ENCODE results near the gene PRKCB.

The PRKCB gene

GRCh38 chr16:23868136-23868535 is 32.4 kb downstream of the PRKCB start:
- Histone ChIP-seq H3K9me3 (ENCODE audit: insufficient read depth, low read length) (no peaks in the 10 kb centered on the region), H3K79me2 (ENCODE audit: low read length) (no peaks in the 10 kb centered on the region), H3K4me3 (ENCODE audit: low read length) (no peak overlapping the region), H3K27ac (ENCODE audit: low read length) (no peak overlapping the region), H2AFZ (ENCODE audit: low read depth, low read length) (no peak overlapping the region), H3K27me3 (ENCODE audit: low read depth, low read length) (peaks cover 44% of the 10 kb centered on the region), H3K36me3 (replicated peaks; ENCODE audit: low read depth, low read length) (no peaks in the 10 kb centered on the region), H3K4me2 (ENCODE audit: low read length) (no peak overlapping the region), H4K20me1 (ENCODE audit: insufficient read depth, low read length) (no peaks in the 10 kb centered on the region), H3K4me1 (ENCODE audit: low read length) (peaks cover 18% of the 10 kb centered on the region), H3K9ac (ENCODE audit: low read length) (no peak overlapping the region)
- TF ChIP-seq EZH2phosphoT487 (IDR thresholded peaks at IDR 0.05; ENCODE audit: low read depth) = no peak
- TF ChIP-seq CTCF (IDR thresholded peaks at IDR 0.05; ENCODE audit: low read depth, low read length) = no peak

GRCh38 chr16:23869052-23869451 is 33.3 kb downstream of the PRKCB start:
- Histone ChIP-seq H3K4me3 (ENCODE audit: low read length) (no peak overlapping the region), H3K9me3 (ENCODE audit: insufficient read depth, low read length) (no peaks in the 10 kb centered on the region), H3K4me2 (ENCODE audit: low read length) (no peak overlapping the region), H3K9ac (ENCODE audit: low read length) (no peak overlapping the region), H3K79me2 (ENCODE audit: low read length) (no peaks in the 10 kb centered on the region), H2AFZ (ENCODE audit: low read depth, low read length) (no peak overlapping the region), H3K27ac (ENCODE audit: low read length) (no peak overlapping the region), H3K4me1 (ENCODE audit: low read length) (peaks cover 11% of the 10 kb centered on the region), H3K36me3 (replicated peaks; ENCODE audit: low read depth, low read length) (no peaks in the 10 kb centered on the region), H4K20me1 (ENCODE audit: insufficient read depth, low read length) (no peaks in the 10 kb centered on the region), H3K27me3 (ENCODE audit: low read depth, low read length) (peaks cover 47% of the 10 kb centered on the region)
- TF ChIP-seq EZH2phosphoT487 (IDR thresholded peaks at IDR 0.05; ENCODE audit: low read depth) (no peak), CTCF (IDR thresholded peaks at IDR 0.05; ENCODE audit: low read depth, low read length) (no peak)

DNA sequence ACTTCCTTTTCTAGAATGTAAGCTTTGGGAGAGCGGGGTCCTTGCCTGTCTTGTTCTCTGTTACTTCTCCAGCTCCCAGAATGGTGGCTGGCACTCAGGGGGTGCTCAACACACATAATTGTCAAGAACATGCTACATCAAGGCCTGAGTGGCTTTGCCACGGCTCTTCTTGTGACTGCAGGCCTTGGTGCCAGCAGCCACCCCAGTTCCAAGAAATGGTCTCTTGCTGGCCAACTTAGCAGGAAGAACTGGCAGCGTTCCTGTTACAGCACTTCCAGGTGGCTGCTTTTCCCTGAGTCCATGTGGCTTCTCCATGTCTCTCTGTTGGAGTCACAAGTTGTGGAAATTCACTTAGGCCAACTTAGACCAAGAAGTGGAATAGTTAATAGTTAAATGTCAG is 36.1 kb downstream of the PRKCB start:
- Histone ChIP-seq H3K27ac (ENCODE audit: low read length) (no peak overlapping the region), H3K4me2 (ENCODE audit: low read length) (no peak overlapping the region), H4K20me1 (ENCODE audit: insufficient read depth, low read length) (no peaks in the 10 kb centered on the region), H3K4me1 (ENCODE audit: low read length) (no peaks in the 10 kb centered on the region), H3K36me3 (replicated peaks; ENCODE audit: low read depth, low read length) (no peaks in the 10 kb centered on the region), H3K27me3 (ENCODE audit: low read depth, low read length) (peaks cover 48% of the 10 kb centered on the region), H3K9me3 (ENCODE audit: insufficient read depth, low read length) (no peaks in the 10 kb centered on the region), H2AFZ (ENCODE audit: low read depth, low read length) (no peak overlapping the region), H3K9ac (ENCODE audit: low read length) (no peak overlapping the region), H3K79me2 (ENCODE audit: low read length) (no peaks in the 10 kb centered on the region), H3K4me3 (ENCODE audit: low read length) (no peak overlapping the region)
- TF ChIP-seq EZH2phosphoT487 (IDR thresholded peaks at IDR 0.05; ENCODE audit: low read depth) (no peak), CTCF (IDR thresholded peaks at IDR 0.05; ENCODE audit: low read depth, low read length) (no peak)

DNA sequence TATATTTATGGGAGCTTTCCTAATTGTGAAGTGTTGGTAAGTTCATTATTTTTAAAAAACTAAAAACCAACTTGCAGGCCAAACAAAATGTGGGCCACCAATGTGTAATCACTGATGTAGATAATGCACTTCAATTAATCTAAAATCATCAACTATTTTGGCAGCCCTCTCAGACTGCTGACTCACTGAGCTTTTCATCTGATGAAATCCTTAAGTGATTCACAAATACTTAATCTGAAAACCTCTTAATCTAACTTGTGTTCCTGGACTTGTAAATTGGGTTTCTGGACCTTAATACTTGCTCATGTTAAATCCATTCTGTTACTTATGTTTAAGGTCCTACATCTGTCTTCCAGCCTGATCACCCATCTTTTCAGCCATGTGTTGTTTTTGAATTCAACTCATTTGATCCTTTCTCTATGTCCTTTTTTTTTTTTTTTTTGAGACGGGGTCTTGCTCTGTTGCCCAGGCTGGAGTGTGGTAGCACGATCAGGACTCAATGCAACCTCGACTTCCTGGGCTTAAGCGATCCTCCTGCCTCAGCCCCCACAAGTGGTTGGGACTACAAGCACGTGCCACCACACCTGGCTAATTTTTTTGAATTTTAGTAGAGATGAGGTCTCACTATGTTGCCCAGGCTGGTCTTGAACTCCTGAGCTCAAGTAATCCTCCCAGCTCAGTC is 39.0 kb downstream of the PRKCB start:
- H3K4me1 ChIP-seq (ENCODE audit: low read length) = peaks cover 3% of the 10 kb centered on the region; the same call in 1 of the 2 replicates
- H3K4me2 ChIP-seq (ENCODE audit: low read length) = no peak overlapping the region
- no peaks in the 10 kb centered on the region for H4K20me1 ChIP-seq (ENCODE audit: insufficient read depth, low read length)
- no peak overlapping the region for H3K4me3 ChIP-seq (ENCODE audit: low read length)
- H3K36me3 ChIP-seq (replicated peaks; ENCODE audit: low read depth, low read length) = no peaks in the 10 kb centered on the region
- H3K9ac ChIP-seq (ENCODE audit: low read length) = no peak overlapping the region
- no peak overlapping the region for H2AFZ ChIP-seq (ENCODE audit: low read depth, low read length)
- H3K9me3 ChIP-seq (ENCODE audit: insufficient read depth, low read length) = no peaks in the 10 kb centered on the region
- TF ChIP-seq CTCF (IDR thresholded peaks at IDR 0.05; ENCODE audit: low read depth, low read length) = no peak
- TF ChIP-seq EZH2phosphoT487 (IDR thresholded peaks at IDR 0.05; ENCODE audit: low read depth) = no peak
- no peak overlapping the region for H3K27ac ChIP-seq (ENCODE audit: low read length)
- H3K27me3 ChIP-seq (ENCODE audit: low read depth, low read length) = peaks cover 34% of the 10 kb centered on the region
- H3K79me2 ChIP-seq (ENCODE audit: low read length) = no peaks in the 10 kb centered on the region

All from OCI-LY3 (cell line).